ENCODE results near the gene MAP1LC3B.

The MAP1LC3B gene

DNA sequence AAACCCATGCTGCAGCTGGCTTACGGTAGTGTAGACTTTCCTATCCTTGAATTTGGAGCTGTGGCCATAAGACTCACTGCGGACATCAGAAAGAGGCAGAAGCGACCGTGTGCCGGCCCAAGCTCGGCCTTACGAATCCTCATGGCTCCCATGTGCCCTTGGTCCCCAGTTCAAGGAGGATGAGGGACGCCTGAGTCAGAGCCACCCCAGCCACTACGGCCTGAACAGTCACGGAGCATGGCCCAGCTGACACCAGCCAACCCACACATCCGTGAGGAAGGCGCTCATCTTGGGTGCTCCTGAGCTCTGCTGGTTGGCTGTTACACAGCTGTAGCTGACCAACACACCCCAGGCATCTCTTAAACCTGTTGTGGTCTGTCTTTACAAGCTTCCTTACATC, 56.7 kb downstream of the MAP1LC3B start (continued):
- TF ChIP-seq ZNF629 (tag by site-specific recombination; IDR thresholded peaks at IDR 0.05): no peak
- no peak for TF ChIP-seq ZNF548 (tag by site-specific recombination; IDR thresholded peaks at IDR 0.05)
- TF ChIP-seq, protein P1, sequence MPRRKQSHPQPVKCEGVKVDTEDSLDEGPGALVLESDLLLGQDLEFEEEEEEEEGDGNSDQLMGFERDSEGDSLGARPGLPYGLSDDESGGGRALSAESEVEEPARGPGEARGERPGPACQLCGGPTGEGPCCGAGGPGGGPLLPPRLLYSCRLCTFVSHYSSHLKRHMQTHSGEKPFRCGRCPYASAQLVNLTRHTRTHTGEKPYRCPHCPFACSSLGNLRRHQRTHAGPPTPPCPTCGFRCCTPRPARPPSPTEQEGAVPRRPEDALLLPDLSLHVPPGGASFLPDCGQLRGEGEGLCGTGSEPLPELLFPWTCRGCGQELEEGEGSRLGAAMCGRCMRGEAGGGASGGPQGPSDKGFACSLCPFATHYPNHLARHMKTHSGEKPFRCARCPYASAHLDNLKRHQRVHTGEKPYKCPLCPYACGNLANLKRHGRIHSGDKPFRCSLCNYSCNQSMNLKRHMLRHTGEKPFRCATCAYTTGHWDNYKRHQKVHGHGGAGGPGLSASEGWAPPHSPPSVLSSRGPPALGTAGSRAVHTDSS (tag by site-specific recombination; IDR thresholded peaks at IDR 0.05): no peak
- TF ChIP-seq, protein P2, sequence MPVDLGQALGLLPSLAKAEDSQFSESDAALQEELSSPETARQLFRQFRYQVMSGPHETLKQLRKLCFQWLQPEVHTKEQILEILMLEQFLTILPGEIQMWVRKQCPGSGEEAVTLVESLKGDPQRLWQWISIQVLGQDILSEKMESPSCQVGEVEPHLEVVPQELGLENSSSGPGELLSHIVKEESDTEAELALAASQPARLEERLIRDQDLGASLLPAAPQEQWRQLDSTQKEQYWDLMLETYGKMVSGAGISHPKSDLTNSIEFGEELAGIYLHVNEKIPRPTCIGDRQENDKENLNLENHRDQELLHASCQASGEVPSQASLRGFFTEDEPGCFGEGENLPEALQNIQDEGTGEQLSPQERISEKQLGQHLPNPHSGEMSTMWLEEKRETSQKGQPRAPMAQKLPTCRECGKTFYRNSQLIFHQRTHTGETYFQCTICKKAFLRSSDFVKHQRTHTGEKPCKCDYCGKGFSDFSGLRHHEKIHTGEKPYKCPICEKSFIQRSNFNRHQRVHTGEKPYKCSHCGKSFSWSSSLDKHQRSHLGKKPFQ (tag by site-specific recombination; IDR thresholded peaks at IDR 0.05): no peak
- TF ChIP-seq KLF16 (tag by site-specific recombination; IDR thresholded peaks at IDR 0.05): no peak
- TF ChIP-seq ZNF544 (tag by site-specific recombination; IDR thresholded peaks at IDR 0.05): no peak

DNA sequence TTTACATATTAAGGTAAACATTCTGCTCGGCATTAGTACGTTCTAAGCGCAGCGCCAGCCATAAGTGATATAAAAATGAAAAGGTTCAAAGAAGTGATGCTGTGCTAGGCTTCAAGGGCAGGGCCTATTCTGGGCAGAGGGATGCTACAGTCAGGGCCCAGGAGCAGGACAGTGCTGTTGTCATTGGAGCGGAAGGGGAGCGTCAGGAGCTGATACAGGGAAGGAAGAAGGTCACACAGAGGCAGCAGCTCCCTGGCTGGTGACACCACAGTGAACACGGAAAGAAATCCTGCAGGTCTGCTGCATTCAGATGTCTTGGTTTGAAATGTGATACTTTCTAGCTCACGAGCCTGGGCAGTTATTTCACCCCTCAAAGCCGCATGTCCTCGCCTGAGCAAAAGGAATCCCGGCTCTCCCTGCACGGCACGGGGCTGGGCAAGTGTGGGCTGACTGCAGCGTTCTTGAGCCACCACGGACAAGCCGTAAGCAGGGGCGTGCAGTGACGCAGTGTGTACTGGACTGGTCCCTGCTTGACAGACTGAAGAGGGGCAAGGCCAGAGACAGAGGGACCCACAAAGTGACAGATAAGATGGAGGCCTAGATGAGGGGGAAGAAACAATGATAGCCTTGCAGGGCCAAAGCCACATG, 59.6 kb downstream of the MAP1LC3B start:
- CTCF ChIA-PET: interaction anchor here (1.6 kb wide), 1 partner anchor 185 kb away, joined by 6 read pairs; no protein-coding TSS in a partner anchor
- no peak overlapping the region for H3K4me3 ChIP-seq (ENCODE audit: low read depth, low read length)
- TF ChIP-seq ZNF266 (tag by site-specific recombination; IDR thresholded peaks at IDR 0.05; ENCODE audit: low read depth) (no peak), ZNF777 (tag by site-specific recombination; IDR thresholded peaks at IDR 0.05; ENCODE audit: borderline replicate concordance) (no peak), KLF16 (tag by site-specific recombination; IDR thresholded peaks at IDR 0.05) (no peak), ZNF404 (tag by site-specific recombination; IDR thresholded peaks at IDR 0.05) (no peak), ZFP41 (tag by site-specific recombination; IDR thresholded peaks at IDR 0.05; ENCODE audit: borderline replicate concordance) (no peak), ZNF701 (tag by site-specific recombination; IDR thresholded peaks at IDR 0.05) (no peak), ZBTB21 (tag by site-specific recombination; IDR thresholded peaks at IDR 0.05) (no peak), ZNF664 (tag by site-specific recombination; IDR thresholded peaks at IDR 0.05) (no peak), TRIM28 (IDR thresholded peaks at IDR 0.05; ENCODE audit: borderline replicate concordance, low read length) (no peak)
- TF ChIP-seq, protein P3, sequence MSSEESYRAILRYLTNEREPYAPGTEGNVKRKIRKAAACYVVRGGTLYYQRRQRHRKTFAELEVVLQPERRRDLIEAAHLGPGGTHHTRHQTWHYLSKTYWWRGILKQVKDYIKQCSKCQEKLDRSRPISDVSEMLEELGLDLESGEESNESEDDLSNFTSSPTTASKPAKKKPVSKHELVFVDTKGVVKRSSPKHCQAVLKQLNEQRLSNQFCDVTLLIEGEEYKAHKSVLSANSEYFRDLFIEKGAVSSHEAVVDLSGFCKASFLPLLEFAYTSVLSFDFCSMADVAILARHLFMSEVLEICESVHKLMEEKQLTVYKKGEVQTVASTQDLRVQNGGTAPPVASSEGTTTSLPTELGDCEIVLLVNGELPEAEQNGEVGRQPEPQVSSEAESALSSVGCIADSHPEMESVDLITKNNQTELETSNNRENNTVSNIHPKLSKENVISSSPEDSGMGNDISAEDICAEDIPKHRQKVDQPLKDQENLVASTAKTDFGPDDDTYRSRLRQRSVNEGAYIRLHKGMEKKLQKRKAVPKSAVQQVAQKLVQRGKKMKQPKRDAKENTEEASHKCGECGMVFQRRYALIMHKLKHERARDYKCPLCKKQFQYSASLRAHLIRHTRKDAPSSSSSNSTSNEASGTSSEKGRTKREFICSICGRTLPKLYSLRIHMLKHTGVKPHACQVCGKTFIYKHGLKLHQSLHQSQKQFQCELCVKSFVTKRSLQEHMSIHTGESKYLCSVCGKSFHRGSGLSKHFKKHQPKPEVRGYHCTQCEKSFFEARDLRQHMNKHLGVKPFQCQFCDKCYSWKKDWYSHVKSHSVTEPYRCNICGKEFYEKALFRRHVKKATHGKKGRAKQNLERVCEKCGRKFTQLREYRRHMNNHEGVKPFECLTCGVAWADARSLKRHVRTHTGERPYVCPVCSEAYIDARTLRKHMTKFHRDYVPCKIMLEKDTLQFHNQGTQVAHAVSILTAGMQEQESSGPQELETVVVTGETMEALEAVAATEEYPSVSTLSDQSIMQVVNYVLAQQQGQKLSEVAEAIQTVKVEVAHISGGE (tag by site-specific recombination; conservative IDR thresholded peaks at IDR 0.05; ENCODE audit: low read depth): no peak
- TF ChIP-seq, protein P4, sequence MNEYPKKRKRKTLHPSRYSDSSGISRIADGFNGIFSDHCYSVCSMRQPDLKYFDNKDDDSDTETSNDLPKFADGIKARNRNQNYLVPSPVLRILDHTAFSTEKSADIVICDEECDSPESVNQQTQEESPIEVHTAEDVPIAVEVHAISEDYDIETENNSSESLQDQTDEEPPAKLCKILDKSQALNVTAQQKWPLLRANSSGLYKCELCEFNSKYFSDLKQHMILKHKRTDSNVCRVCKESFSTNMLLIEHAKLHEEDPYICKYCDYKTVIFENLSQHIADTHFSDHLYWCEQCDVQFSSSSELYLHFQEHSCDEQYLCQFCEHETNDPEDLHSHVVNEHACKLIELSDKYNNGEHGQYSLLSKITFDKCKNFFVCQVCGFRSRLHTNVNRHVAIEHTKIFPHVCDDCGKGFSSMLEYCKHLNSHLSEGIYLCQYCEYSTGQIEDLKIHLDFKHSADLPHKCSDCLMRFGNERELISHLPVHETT (tag by site-specific recombination; IDR thresholded peaks at IDR 0.05): no peak
- TF ChIP-seq, protein P5, sequence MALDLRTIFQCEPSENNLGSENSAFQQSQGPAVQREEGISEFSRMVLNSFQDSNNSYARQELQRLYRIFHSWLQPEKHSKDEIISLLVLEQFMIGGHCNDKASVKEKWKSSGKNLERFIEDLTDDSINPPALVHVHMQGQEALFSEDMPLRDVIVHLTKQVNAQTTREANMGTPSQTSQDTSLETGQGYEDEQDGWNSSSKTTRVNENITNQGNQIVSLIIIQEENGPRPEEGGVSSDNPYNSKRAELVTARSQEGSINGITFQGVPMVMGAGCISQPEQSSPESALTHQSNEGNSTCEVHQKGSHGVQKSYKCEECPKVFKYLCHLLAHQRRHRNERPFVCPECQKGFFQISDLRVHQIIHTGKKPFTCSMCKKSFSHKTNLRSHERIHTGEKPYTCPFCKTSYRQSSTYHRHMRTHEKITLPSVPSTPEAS (tag by site-specific recombination; IDR thresholded peaks at IDR 0.05): no peak
- TF ChIP-seq, protein P6, sequence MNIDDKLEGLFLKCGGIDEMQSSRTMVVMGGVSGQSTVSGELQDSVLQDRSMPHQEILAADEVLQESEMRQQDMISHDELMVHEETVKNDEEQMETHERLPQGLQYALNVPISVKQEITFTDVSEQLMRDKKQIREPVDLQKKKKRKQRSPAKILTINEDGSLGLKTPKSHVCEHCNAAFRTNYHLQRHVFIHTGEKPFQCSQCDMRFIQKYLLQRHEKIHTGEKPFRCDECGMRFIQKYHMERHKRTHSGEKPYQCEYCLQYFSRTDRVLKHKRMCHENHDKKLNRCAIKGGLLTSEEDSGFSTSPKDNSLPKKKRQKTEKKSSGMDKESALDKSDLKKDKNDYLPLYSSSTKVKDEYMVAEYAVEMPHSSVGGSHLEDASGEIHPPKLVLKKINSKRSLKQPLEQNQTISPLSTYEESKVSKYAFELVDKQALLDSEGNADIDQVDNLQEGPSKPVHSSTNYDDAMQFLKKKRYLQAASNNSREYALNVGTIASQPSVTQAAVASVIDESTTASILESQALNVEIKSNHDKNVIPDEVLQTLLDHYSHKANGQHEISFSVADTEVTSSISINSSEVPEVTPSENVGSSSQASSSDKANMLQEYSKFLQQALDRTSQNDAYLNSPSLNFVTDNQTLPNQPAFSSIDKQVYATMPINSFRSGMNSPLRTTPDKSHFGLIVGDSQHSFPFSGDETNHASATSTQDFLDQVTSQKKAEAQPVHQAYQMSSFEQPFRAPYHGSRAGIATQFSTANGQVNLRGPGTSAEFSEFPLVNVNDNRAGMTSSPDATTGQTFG (tag by site-specific recombination; IDR thresholded peaks at IDR 0.05; ENCODE audit: borderline replicate concordance): no peak
- H3K9me3 ChIP-seq (ENCODE audit: control insufficient read depth, insufficient read depth, low read depth, low read length): no peaks in the 10 kb centered on the region
- H3K27ac ChIP-seq (ENCODE audit: extremely low read depth, low read depth, low read length): no peak overlapping the region
- H3K36me3 ChIP-seq (ENCODE audit: control insufficient read depth in 2 of 2, insufficient read depth in 1 of 2, low read length in 2 of 2): peaks cover 23 to 67% of the 10 kb centered on the region in 2 experiments; a peak in 2 of 3 replicates
- no peaks in the 10 kb centered on the region for H3K4me1 ChIP-seq (ENCODE audit: control insufficient read depth, insufficient read depth, low read length)
- POLR2A ChIA-PET: no interaction called here
